GM12878 (cell line): Measurements from ENCODE around the gene SGPP2.

Experiments used
- CTCF ChIP-seq, 3 experiments: IDR thresholded peaks in 2 of 3; conservative IDR thresholded peaks in 1 of 3; 2 replicates each; pipeline ENCODE4 v1.5.1; 2011; ENCODE audit warnings: low read depth in 3 of 3, low read length in 3 of 3, mild to moderate bottlenecking in 3 of 3, control low read depth in 2 of 3, moderate library complexity in 2 of 3, inconsistent platforms in 1 of 3, mixed read lengths in 1 of 3; ENCODE audit not compliant: control insufficient read depth in 2 of 3, insufficient read depth in 1 of 3; ENCODE audit errors: extremely low read depth in 1 of 3
- HCFC1 ChIP-seq: fragments of 150-350 bp; IDR thresholded peaks from 2 replicates; pipeline ENCODE4 v1.6.1; 2014; ENCODE audit warnings: low read length
- TAF1 ChIP-seq: IDR thresholded peaks from 2 replicates; pipeline ENCODE4 v1.6.1; 2011; ENCODE audit warnings: mild to moderate bottlenecking, low read depth, low read length, borderline replicate concordance

DNA sequence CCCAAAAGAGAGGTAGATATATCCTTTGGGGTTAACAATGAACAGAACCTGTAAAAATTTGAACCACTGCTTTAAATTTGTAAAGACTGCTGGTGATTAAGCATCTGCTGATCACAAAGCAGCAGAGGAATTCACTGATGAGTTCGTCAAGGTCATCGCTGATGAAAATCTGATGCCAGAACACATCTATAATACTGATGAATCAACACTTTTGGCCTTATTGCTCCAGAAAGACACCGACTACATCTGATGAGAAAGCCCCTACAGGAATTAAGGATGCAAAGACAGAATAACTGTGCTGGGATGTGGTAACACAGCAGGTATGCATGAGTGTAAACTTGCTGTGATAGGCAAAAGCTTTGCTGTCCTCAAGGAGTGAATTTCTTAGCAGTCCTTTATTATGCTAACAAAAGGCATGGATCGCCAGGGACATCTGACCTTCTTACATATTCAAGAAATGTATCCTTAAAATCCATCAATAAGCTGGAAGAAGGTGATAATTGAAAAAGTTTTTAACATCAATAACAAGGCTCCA is 30.5 kb upstream of the SGPP2 start:
- TF ChIP-seq HCFC1 (no peak), TAF1 (no peak), CTCF (IDR thresholded peaks at IDR 0.05 in 2 of 3, conservative IDR thresholded peaks at IDR 0.05 in 1 of 3; ENCODE audit: control insufficient read depth in 2 of 3, extremely low read depth in 1 of 3, insufficient read depth in 1 of 3, low read depth in 3 of 3, low read length in 3 of 3) (no peak)
